ENCODE results near the gene SAMD8. TPM values are rescaled to one million over a fixed set of nuclear protein-coding genes. Genes with fewer than 3 reads are reported as not detected.

SAMD8 gene
- total and polyA plus RNA-seq, 2 donors (not counting 3 experiments of a cell fraction or from before 2014, with no cell fraction given) = 19.6 to 22.8 TPM

DNA sequence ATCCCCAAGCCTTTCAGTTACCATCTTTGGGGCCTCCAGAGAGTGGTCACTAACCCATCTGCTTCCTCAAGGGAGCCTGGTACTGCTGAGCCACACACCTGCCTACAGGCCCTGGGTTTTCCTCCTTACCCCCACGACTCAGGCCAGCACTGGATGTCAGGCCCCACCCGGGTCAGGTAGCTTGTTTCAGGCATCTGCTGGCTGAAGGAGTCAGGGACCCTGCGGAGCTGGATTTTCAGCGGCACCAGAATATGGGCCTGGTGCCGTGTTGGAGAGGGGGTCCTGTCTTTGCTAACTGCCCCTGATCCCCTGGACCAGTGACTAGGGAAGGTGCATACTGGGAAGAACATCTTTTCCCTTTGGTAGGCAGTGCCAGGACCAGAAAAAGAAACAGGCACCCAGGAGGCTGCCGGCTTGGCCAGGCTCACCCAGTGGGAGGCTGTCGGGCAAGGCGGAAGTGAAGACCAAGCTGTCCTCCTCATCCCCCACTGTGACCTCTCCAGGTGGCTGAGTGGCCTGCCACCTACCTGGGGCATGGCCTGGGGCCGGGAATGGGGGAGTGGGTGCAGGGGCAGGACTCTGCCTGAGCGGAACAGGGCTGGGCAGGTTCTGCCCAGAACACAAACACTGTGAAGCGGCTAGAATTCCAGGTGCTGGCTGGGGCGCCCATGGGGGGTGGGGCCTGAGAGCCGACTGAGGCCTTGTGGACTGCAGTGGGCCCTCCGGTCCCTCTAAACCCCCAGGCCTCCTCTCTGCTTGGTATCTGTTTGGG lies 12.4 kb upstream of the SAMD8 start:
- intact Hi-C loops (cut with micrococcal nuclease) = no loop called here
- ChIA-PET CTCF (interaction anchor here (0.7 to 9.0 kb wide), 16 partner anchors 10 to 972 kb away, joined by 3 to 124 read pairs (median 4); partner anchors contain the start of genes ADK, COMTD1 and VDAC2), POLR2A (no interaction called here)
- DNase-seq (ENCODE audit: low read depth, low spot score) (no peak), FAIRE-seq (no peak)
- H4K20me1 ChIP-seq (replicated peaks; ENCODE audit: control insufficient read depth, extremely low read depth, insufficient read depth, low read length) = no peaks in the 10 kb centered on the region
- no peak for TF ChIP-seq POLR2AphosphoS5 (IDR thresholded peaks at IDR 0.05; ENCODE audit: insufficient read depth, low read depth, low read length)
- TF ChIP-seq GATA2 (IDR thresholded peaks at IDR 0.05; ENCODE audit: insufficient read depth, insufficient read length, low read depth, low read length) = no peak
- no peak for TF ChIP-seq MYC (IDR thresholded peaks at IDR 0.05; ENCODE audit: low read depth, low read length)
- TF ChIP-seq FOS (IDR thresholded peaks at IDR 0.05; ENCODE audit: borderline replicate concordance, insufficient read depth, low read length) = no peak
- no peak for TF ChIP-seq EZH2 (IDR thresholded peaks at IDR 0.05; ENCODE audit: borderline replicate concordance, low read depth, low read length, severe bottlenecking)
- no peak for TF ChIP-seq JUN (IDR thresholded peaks at IDR 0.05; ENCODE audit: borderline replicate concordance, insufficient read depth, insufficient read length, low read depth)
- TF ChIP-seq POLR2A (IDR thresholded peaks at IDR 0.05; ENCODE audit: low read depth, low read length) = no peak
- TF ChIP-seq, protein P1, sequence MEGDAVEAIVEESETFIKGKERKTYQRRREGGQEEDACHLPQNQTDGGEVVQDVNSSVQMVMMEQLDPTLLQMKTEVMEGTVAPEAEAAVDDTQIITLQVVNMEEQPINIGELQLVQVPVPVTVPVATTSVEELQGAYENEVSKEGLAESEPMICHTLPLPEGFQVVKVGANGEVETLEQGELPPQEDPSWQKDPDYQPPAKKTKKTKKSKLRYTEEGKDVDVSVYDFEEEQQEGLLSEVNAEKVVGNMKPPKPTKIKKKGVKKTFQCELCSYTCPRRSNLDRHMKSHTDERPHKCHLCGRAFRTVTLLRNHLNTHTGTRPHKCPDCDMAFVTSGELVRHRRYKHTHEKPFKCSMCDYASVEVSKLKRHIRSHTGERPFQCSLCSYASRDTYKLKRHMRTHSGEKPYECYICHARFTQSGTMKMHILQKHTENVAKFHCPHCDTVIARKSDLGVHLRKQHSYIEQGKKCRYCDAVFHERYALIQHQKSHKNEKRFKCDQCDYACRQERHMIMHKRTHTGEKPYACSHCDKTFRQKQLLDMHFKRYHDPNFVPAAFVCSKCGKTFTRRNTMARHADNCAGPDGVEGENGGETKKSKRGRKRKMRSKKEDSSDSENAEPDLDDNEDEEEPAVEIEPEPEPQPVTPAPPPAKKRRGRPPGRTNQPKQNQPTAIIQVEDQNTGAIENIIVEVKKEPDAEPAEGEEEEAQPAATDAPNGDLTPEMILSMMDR (IDR thresholded peaks at IDR 0.05; ENCODE audit: extremely low read depth in 1 of 2, insufficient read depth in 1 of 2, low read depth in 1 of 2, low read length in 2 of 2) = no peak
- TF ChIP-seq, protein P2, sequence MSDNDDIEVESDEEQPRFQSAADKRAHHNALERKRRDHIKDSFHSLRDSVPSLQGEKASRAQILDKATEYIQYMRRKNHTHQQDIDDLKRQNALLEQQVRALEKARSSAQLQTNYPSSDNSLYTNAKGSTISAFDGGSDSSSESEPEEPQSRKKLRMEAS (IDR thresholded peaks at IDR 0.05; ENCODE audit: insufficient read depth, insufficient read length) = no peak
- H3K4me3 ChIP-seq (replicated peaks in 1 of 3; ENCODE audit: insufficient read depth in 1 of 3, low read depth in 1 of 3, low read length in 3 of 3) = no peak overlapping the region
- no peak overlapping the region for H3K9ac ChIP-seq (replicated peaks; ENCODE audit: extremely low read depth, insufficient read depth, low read length)
- no peaks in the 10 kb centered on the region for H3K79me2 ChIP-seq (ENCODE audit: control insufficient read depth, insufficient read depth, low read length)
- dilution Hi-C loops (cut with MboI; ENCODE audit: extremely low pct_ligation_motif_present, low sequenced_read_pairs) = no loop called here
- H3K4me2 ChIP-seq (ENCODE audit: insufficient read depth, low read length) = no peak overlapping the region
- H3K9me3 ChIP-seq (replicated peaks; ENCODE audit: control insufficient read depth, insufficient read depth, low read length) = no peaks in the 10 kb centered on the region
- H3K36me3 ChIP-seq (ENCODE audit: control insufficient read depth in 2 of 2, extremely low read depth in 1 of 2, insufficient read depth in 2 of 2, low read length in 2 of 2) = no peaks in the 10 kb centered on the region
- no peak overlapping the region for H2AFZ ChIP-seq (ENCODE audit: low read depth, low read length)
- BruUV-seq (replicated peaks) = no TSS peak
- H3K4me1 ChIP-seq (ENCODE audit: control insufficient read depth, extremely low read depth, insufficient read depth, low read length) = no peaks in the 10 kb centered on the region
- no peaks in the 10 kb centered on the region for H3K9me1 ChIP-seq (replicated peaks; ENCODE audit: control insufficient read depth, extremely low read depth, insufficient read depth, low read length)
- no peak overlapping the region for H3K27ac ChIP-seq (ENCODE audit: insufficient read depth, low read depth, low read length)
- no peaks in the 10 kb centered on the region for H3K27me3 ChIP-seq (ENCODE audit: control insufficient read depth in 2 of 2, insufficient read depth in 2 of 2, low read length in 2 of 2)
